Stimulated activated CD4-positive, alpha-beta T cell treated with anti-CD3 and anti-CD28 coated beads, Interleukin-1b, Interleukin-23, amount 100 ng/mL, for 1 hour (primary cell): ENCODE data around the gene ZBTB16.

Experiments
- DNase-seq, 2 donors: peaks; one replicate each; pipeline ENCODE4 v3.0.0-alpha.2; 2020; ENCODE audit warnings: low read depth in 2 of 2

The ZBTB16 gene

GRCh38 chr11:114185436-114185835 lies 125.9 kb downstream of the ZBTB16 start:
- DNase-seq: no peak

GRCh38 chr11:114187173-114187572 lies 127.7 kb downstream of the ZBTB16 start:
- no peak for DNase-seq

- no peak for DNase-seq
These were observed 129.5 kb downstream of the ZBTB16 start for GRCh38 chr11:114188851-114189570.

- DNase-seq: no peak
These were observed 131.1 kb downstream of the ZBTB16 start for GRCh38 chr11:114190630-114191029.

GRCh38 chr11:114191893-114192292 lies 132.4 kb downstream of the ZBTB16 start:
- DNase-seq: no peak

GRCh38 chr11:114192841-114193389 lies 133.4 kb downstream of the ZBTB16 start:
- no peak for DNase-seq

- DNase-seq: no peak
These were observed 134.5 kb downstream of the ZBTB16 start for GRCh38 chr11:114193730-114194679.

- no peak for DNase-seq
These were observed 135.2 kb downstream of the ZBTB16 start for GRCh38 chr11:114194702-114195101.

GRCh38 chr11:114195151-114195550 lies 135.6 kb downstream of the ZBTB16 start:
- DNase-seq: no peak

- DNase-seq: no peak
These were observed 136.6 kb downstream of the ZBTB16 start for GRCh38 chr11:114195981-114196731.

GRCh38 chr11:114196997-114197703 lies 137.6 kb downstream of the ZBTB16 start:
- DNase-seq: no peak

- DNase-seq: no peak
These were observed 138.4 kb downstream of the ZBTB16 start for GRCh38 chr11:114197799-114198500.

- no peak for DNase-seq
These were observed 139.5 kb downstream of the ZBTB16 start for GRCh38 chr11:114199051-114199450.

- no peak for DNase-seq
These were observed 141.0 kb downstream of the ZBTB16 start for GRCh38 chr11:114200351-114201133.

- no peak for DNase-seq
These were observed 141.7 kb downstream of the ZBTB16 start for GRCh38 chr11:114201219-114201618.

- no peak for DNase-seq
These were observed 142.6 kb downstream of the ZBTB16 start for GRCh38 chr11:114202011-114202609.

GRCh38 chr11:114207096-114207495 lies 147.6 kb downstream of the ZBTB16 start:
- no peak for DNase-seq

- DNase-seq: no peak
These were observed 148.9 kb downstream of the ZBTB16 start for GRCh38 chr11:114208377-114208776.

GRCh38 chr11:114209343-114209742 lies 149.8 kb downstream of the ZBTB16 start:
- DNase-seq: no peak
